ENCODE results near the gene LRRC58. TPM values are rescaled to one million over a fixed set of nuclear protein-coding genes. Genes with fewer than 3 reads are reported as not detected.
A peak's percentile ranks its signal among the peaks of the same experiment; 100 is the strongest.
"Not testable (repeated sequence)": the region's sequence is repeated elsewhere in the genome, so short reads cannot be mapped to it uniquely, and the experiment has no call there.

Gene LRRC58
- total and polyA plus RNA-seq, 7 donors: 3.4 to 13.2 (median 6.8) TPM

DNA sequence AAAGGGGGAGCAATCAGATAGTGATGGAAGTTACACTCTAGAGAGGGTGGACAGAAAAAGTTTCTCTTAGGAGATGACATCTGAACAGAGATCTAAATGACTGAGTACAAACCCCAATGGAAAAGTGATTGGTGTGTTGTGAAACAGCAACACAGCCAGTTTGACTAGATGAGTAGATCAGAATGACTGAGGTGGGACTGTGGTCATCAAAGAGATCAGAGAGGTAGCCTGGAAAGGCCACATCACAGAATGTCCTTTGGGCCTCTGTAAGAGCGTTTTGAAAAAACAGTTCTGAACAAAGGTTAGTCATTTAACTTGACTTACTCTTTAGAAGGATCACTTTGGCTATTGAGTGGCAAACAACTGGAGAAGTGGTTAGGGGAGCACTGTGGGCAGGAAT lies 10.6 kb downstream of the LRRC58 start:
- H3K4me3 ChIP-seq: no peak overlapping the region
- ATAC-seq (no peak), DNase-seq (no peak)
- H3K36me3 ChIP-seq (ENCODE audit: insufficient read depth in 1 of 2, low read depth in 1 of 2): peaks cover 0 to 18% of the 10 kb centered on the region in 2 donors
- intact Hi-C loops (cut with DNase I): no loop called here
- WGBS, 3 donors: 96 to 100% (median 100%) methylated on average over 1 of the region's 1 CpG
- H3K4me1 ChIP-seq: no peaks in the 10 kb centered on the region
- no peak overlapping the region for H3K27ac ChIP-seq
- H3K27me3 ChIP-seq (ENCODE audit: insufficient read depth in 3 of 3, low read length in 2 of 3): no peaks in the 10 kb centered on the region
- TF ChIP-seq, protein P1, sequence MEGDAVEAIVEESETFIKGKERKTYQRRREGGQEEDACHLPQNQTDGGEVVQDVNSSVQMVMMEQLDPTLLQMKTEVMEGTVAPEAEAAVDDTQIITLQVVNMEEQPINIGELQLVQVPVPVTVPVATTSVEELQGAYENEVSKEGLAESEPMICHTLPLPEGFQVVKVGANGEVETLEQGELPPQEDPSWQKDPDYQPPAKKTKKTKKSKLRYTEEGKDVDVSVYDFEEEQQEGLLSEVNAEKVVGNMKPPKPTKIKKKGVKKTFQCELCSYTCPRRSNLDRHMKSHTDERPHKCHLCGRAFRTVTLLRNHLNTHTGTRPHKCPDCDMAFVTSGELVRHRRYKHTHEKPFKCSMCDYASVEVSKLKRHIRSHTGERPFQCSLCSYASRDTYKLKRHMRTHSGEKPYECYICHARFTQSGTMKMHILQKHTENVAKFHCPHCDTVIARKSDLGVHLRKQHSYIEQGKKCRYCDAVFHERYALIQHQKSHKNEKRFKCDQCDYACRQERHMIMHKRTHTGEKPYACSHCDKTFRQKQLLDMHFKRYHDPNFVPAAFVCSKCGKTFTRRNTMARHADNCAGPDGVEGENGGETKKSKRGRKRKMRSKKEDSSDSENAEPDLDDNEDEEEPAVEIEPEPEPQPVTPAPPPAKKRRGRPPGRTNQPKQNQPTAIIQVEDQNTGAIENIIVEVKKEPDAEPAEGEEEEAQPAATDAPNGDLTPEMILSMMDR (IDR thresholded peaks at IDR 0.05): no peak
- H3K9me3 ChIP-seq: peaks cover 13% of the 10 kb centered on the region

DNA sequence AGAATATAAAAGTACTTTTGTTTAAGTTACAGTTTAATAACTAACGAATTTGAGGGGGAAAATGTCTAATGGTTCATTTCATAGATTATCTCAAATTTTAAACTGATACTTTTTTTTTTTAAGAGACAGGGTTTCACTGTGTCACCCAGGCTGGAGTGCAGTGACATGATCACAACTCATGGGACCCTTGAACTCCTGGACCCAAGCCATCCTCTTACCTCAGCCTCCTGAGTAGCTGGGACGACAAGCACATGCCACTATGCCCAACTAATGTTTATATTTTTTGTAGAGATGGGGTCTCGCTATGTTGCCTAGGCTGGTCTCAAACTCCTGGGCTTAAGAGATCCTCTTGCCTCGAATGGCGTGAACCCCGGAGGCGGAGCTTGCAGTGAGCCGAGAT lies 16.5 kb downstream of the LRRC58 start:
- WGBS, 3 donors: 95 to 98% (median 96%) methylated on average over 8 of the region's 8 CpGs
- intact Hi-C loops (cut with DNase I): no loop called here
- Histone ChIP-seq H3K36me3 (ENCODE audit: insufficient read depth in 1 of 2, low read depth in 1 of 2) (peaks cover 11 to 73% of the 10 kb centered on the region in 2 donors), H3K27ac (no peak overlapping the region), H3K4me3 (no peak overlapping the region), H3K4me1 (no peaks in the 10 kb centered on the region), H3K27me3 (ENCODE audit: insufficient read depth in 3 of 3, low read length in 2 of 3) (no peaks in the 10 kb centered on the region), H3K9me3 (no peaks in the 10 kb centered on the region)
- ATAC-seq (no peak), DNase-seq (no peak)
- TF ChIP-seq, protein P1 (IDR thresholded peaks at IDR 0.05): no peak

DNA sequence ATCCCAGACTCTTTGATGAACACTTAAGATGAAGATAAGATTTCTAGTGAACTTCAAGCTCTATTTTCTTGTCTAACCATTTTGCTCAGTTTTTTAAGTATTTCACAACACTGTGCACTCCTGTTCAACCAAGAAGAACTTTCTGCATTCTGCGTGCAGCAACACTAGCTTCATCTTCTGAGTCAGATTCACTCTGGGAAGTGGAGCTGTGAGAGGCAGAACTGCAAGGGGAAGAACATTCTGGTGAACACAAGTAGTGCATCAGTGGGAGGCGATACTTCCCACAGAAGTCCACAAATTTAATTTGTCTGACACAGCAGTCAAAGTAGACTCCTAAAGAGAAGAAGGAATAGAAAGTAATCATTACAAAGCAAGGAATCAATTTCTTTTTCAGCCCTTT lies 18.1 kb downstream of the LRRC58 start:
- Histone ChIP-seq H3K4me3 (no peak overlapping the region), H3K27ac (no peak overlapping the region), H3K4me1 (no peaks in the 10 kb centered on the region), H3K36me3 (ENCODE audit: insufficient read depth in 1 of 2, low read depth in 1 of 2) (peaks cover 11 to 73% of the 10 kb centered on the region in 2 donors), H3K9me3 (no peaks in the 10 kb centered on the region), H3K27me3 (ENCODE audit: insufficient read depth in 3 of 3, low read length in 2 of 3) (no peaks in the 10 kb centered on the region)
- DNase-seq (no peak), ATAC-seq (no peak)
- TF ChIP-seq, protein P1 (IDR thresholded peaks at IDR 0.05): no peak
- 95 to 99% (median 96%) methylated on average over 2 of the region's 2 CpGs for WGBS, 3 donors
- intact Hi-C loops (cut with DNase I): no loop called here

DNA sequence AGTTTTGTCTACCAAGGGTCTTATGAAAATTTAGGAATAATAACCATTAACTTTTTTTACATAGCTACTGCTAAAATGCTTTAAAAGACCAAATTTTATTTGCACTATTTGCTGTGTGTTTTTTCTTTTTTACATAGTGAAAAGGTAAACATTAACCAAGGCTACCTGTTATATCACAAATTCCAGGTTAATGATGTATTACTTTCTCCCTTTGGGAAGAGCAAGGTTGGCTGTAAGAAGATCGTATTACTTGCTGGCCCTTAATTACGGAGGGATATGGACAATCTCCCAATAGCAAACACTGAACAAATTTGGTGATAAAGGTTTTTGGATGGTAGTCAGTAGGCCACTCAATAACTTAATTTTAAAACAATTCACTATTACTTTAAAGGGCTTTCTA lies 22.4 kb downstream of the LRRC58 start:
- intact Hi-C loops (cut with DNase I): no loop called here
- H3K36me3 ChIP-seq (ENCODE audit: insufficient read depth in 1 of 2, low read depth in 1 of 2): peaks cover 8 to 51% of the 10 kb centered on the region in 2 donors
- H3K27ac ChIP-seq: no peak overlapping the region
- no peak for ATAC-seq
- H3K9me3 ChIP-seq: no peaks in the 10 kb centered on the region
- H3K4me3 ChIP-seq: no peak overlapping the region
- H3K27me3 ChIP-seq (ENCODE audit: insufficient read depth in 3 of 3, low read length in 2 of 3): no peaks in the 10 kb centered on the region
- WGBS, 3 donors: 72 to 84% (median 82%) methylated on average over 2 of the region's 2 CpGs
- H3K4me1 ChIP-seq: peaks cover 6% of the 10 kb centered on the region
- TF ChIP-seq, protein P1 (IDR thresholded peaks at IDR 0.05): no peak
- no peak for DNase-seq

DNA sequence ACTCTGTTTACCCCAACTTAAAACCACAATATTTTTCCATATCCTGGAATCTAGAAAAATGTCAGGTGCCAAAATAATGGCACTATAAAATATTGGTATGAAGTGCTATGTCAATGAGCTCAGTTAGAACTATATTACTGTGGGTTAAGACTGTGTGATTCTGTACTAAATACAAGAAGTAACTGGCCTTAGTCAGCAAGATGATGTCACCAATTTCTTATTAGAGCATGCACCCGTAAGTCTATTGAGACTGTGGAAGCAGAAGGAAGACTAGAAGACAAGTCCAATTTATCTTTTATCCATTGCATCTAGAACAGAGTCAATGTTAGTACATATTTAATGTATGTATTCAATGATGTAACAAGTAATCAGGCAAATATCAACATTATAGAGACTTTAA lies 25.0 kb downstream of the LRRC58 start:
- Histone ChIP-seq H3K27me3 (ENCODE audit: insufficient read depth in 3 of 3, low read length in 2 of 3) (no peaks in the 10 kb centered on the region), H3K36me3 (ENCODE audit: insufficient read depth in 1 of 2, low read depth in 1 of 2) (peaks cover 0 to 25% of the 10 kb centered on the region in 2 donors), H3K9me3 (peaks cover 1% of the 10 kb centered on the region), H3K4me1 (peaks cover 6% of the 10 kb centered on the region), H3K4me3 (no peak overlapping the region), H3K27ac (no peak overlapping the region)
- intact Hi-C loops (cut with DNase I): no loop called here
- 49 to 55% (median 52%) methylated on average over 1 of the region's 1 CpG for WGBS, 3 donors
- peak in 2 of 4 donors; percentile 46 to 58 for ATAC-seq
- DNase-seq: no peak
- TF ChIP-seq, protein P1 (IDR thresholded peaks at IDR 0.05): no peak

DNA sequence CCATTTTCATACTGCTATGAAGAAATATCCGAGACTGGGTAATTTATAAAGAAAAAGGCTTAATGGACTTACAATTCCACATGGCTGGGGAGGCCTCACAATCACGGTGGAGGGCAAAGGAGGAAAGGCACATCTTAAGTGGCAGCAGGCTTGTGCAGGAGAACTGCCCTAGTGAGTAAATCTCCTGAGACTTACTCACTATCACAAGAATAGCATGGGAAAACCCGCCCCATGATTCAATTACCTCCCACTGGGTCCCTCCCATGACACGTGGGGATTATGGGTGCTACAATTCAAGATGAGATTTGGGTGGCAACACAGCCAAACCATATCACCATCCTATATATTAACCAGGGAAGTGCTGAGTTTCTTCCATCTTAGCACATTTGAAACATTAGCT lies 25.4 kb downstream of the LRRC58 start:
- H3K4me1 ChIP-seq; H3K27me3 ChIP-seq (ENCODE audit: insufficient read depth in 3 of 3, low read length in 2 of 3); H3K27ac ChIP-seq; H3K4me3 ChIP-seq; DNase-seq; intact Hi-C loops (cut with DNase I); H3K9me3 ChIP-seq: not testable (repeated sequence)
- WGBS, 3 donors: 72 to 76% (median 75%) methylated on average over 4 of the region's 4 CpGs
- peaks cover 0 to 21% of the 10 kb centered on the region in 2 donors for H3K36me3 ChIP-seq (ENCODE audit: insufficient read depth in 1 of 2, low read depth in 1 of 2)
- peak; percentile 37 to 83 (median 68) for ATAC-seq
